RWPE1 (cell line): ENCODE measurements around the gene SLC2A4.

Experiments
- CTCF ChIA-PET: fragments of 350-600 bp; sonication (Branson Sonifier 250); formaldehyde crosslinking; extraction: SDS; loops from one replicate; lab custom pipeline; 2021; lab: Yijun Ruan, JAX
- POLR2A ChIA-PET: fragments of 400-600 bp; formaldehyde crosslinking; extraction: SDS; loops from one replicate; lab custom pipeline; 2020; ENCODE audit warnings: antibody characterized with exemption; ENCODE audit not compliant: low non-redundant PET; lab: Yijun Ruan, JAX
- DNase-seq: peaks from one replicate; pipeline ENCODE4 v3.0.0; 2012; ENCODE audit warnings: low spot score
- H3K27ac ChIP-seq: fragments of 450-650 bp; 2 replicates; pipeline ENCODE4 v1.5.1; 2017
- TF ChIP-seq, protein P1 (sequence below): fragments of 450-650 bp; conservative IDR thresholded peaks from 2 replicates; pipeline ENCODE4 v1.5.1; 2017; ENCODE audit warnings: low read depth, mild to moderate bottlenecking

Gene SLC2A4

DNA sequence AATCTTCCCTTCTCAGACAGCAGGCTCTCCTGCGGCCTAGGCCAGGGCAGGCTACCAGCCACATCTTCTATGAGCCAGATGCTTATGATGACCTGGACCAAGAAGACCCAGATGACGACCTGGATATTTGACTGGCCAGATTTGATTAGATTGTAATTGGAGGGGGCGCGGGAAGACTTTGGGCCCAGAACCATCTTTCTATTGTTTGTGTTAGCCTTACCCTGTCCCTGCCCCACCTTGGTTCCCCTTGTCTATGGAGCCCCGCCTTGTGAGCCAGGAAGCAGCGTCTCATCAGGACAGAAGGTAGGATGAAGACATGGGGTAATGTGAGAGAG is 22.0 kb upstream of the SLC2A4 start:
- peak overlapping the region; percentile 79 for H3K27ac ChIP-seq
- TF ChIP-seq, protein P1, sequence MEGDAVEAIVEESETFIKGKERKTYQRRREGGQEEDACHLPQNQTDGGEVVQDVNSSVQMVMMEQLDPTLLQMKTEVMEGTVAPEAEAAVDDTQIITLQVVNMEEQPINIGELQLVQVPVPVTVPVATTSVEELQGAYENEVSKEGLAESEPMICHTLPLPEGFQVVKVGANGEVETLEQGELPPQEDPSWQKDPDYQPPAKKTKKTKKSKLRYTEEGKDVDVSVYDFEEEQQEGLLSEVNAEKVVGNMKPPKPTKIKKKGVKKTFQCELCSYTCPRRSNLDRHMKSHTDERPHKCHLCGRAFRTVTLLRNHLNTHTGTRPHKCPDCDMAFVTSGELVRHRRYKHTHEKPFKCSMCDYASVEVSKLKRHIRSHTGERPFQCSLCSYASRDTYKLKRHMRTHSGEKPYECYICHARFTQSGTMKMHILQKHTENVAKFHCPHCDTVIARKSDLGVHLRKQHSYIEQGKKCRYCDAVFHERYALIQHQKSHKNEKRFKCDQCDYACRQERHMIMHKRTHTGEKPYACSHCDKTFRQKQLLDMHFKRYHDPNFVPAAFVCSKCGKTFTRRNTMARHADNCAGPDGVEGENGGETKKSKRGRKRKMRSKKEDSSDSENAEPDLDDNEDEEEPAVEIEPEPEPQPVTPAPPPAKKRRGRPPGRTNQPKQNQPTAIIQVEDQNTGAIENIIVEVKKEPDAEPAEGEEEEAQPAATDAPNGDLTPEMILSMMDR: no peak
- DNase-seq: no peak
- ChIA-PET CTCF (interaction anchor here (0.6 to 1.0 kb wide), 3 partner anchors 25 to 356 kb away, joined by 3 to 7 read pairs (median 4); partner anchors contain the start of gene DVL2), POLR2A (no interaction called here)

DNA sequence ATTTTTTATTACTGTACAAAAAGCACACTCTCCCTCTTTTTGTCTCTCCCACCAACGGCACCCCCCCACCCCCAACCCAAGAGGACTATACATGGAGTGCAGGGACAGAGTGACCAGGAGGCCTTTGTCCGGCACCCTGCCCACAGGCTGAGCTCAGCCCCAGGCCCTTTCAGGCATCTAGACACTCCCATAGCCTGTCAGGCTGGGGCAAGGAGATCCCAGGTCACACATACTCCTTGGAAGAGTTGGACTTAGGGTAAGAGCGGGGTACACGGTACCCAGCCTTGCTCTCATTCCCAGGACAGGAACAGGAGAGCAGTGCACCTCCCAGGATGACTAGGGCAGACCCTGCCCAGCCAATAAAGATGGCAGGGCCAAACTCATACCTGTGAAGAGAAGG is 21.4 kb upstream of the SLC2A4 start:
- no peak for DNase-seq

DNA sequence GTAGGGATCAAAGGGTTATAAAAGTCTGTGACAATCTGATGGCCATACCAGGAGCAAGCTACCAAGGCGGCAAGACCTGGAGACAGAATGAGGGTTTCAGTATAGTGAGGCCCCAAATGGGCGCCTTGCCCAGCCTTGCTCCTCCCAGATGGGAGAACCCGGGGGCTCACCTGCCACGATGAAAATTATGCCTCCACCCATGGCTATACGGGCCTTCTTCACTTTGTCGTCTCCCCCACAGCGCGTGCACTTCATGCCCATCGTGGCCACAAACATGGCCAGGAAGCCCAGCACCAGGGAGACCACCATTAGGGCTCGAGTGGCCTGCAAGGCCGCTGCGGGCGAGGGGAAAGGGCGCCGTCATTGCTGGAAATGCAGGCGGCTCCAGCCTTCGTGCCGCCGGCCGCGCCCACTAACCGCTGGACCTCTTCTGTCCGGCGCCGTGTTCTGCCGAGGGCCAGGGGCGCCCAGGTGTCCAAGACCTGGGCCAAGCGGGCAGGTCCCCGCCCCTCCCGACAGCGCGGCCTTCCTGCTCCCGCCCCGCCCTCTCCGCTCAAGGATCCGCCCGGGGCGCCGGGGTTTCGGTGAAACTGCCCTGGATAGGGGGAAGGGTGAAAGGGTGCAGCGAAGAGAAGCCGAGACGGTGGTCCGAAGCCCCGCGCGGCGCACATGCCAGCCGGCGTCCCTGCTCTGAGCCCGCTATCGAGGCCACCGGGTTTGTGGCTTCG is 20.7 kb upstream of the SLC2A4 start:
- TF ChIP-seq, protein P1: no peak
- peak overlapping the region; percentile 79 for H3K27ac ChIP-seq
- ChIA-PET POLR2A (no interaction called here), CTCF (interaction anchor here (0.7 kb wide), 1 partner anchor 176 kb away, joined by 3 read pairs; no protein-coding TSS in a partner anchor)
- DNase-seq: peak; percentile 62

More for the DNA sequence above, 21.4 kb upstream of the SLC2A4 start:
- H3K27ac ChIP-seq: peak overlapping the region; percentile 79
- CTCF ChIA-PET: interaction anchor here (0.6 to 1.0 kb wide), 2 partner anchors 36 to 355 kb away, joined by 4 to 7 read pairs; no protein-coding TSS in a partner anchor
- TF ChIP-seq, protein P1: no peak
- POLR2A ChIA-PET: no interaction called here

DNA sequence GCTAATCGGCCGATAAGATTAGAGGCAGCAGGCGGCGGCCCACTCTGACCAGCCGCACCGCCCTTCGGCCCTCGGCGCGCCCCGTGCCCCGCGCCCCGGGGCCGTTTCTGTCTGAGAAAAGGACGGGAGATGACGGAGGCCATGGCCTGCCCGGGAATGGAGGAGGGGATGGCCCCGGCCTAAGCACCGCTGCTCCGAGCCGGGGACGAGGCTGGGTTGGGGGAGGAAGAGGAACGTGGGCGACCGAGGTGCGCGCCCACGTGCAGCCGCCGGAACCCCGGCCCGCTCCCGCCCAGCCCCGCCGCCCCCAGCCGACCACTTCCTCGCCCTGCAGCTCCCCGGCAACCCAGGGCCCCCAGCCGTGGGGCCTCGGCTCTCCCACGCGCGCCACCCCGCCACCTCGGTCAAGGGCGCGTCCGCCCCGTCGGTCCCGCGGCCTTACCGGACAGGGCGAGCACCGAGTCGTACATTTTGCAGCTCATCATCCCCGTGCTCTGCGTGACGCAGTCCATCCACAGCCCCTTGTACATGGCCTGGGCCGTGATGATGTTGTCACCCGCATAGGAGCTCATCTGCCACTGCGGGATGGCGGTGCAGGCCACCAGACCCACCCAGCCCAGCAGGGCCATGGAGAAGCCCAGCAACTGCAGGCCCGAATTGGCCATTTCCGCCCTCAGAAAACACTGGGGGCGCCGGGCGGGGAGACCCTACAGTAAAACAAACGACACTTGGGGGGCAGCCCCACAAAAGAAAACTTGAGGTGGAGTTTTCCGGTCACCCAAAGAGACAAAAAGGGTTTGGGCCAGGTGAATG is 19.9 kb upstream of the SLC2A4 start:
- TF ChIP-seq, protein P1: no peak
- POLR2A ChIA-PET: no interaction called here
- CTCF ChIA-PET: interaction anchor here (0.7 to 1.8 kb wide), 2 partner anchors 35 to 175 kb away, joined by 3 to 4 read pairs; no protein-coding TSS in a partner anchor
- no peak for DNase-seq
- H3K27ac ChIP-seq: peak overlapping the region; percentile 79

DNA sequence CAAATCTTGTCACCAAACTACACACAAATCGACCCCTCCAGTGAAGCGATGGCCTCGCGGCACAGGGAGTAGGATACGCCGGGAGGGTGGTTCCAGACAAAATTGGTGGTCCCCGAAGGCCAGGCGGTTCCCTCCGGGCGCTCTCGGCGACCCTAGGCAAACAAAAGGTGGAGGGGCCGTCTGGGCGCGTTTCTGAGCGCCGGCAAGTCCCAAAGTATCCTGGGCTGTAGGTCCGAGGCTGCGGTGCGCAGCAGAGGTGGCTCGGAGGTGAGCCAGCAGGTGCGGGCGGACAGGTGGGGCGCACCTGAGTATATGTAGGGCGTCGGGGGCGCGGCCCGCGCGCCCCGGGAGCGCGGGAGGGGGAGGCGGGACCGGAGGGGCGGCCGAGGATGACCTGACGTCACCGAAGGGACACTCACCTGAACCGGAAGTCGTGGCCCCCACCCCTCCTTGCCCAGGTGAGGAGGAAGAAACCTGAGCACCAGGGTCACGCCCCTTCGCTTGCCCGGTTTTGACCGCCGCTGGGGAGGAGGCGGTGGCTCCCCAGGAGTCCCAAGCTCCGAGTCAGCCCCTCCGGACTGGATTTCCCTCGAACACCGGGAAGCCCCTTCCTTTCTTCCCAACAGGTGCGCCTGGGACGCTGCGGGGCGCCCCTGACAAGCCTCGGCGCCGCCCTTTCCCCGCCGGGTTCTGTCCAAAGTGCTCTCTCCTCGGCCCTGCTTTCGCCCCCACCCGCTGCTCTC is 19.2 kb upstream of the SLC2A4 start, which contains the start of gene CLDN7:
Gene CLDN7 (minus strand): TSS at position 287 of the 743 bp plus-strand sequence. CDS start 435 bp downstream, outside the sequence.
- H3K27ac ChIP-seq: peak within 1 kb of the TSS; percentile 79
- peak; percentile 95 for DNase-seq
- TF ChIP-seq, protein P1: no peak
- CTCF ChIA-PET: interaction anchor here (1.8 kb wide), 1 partner anchor 34 kb away, joined by 4 read pairs; no protein-coding TSS in a partner anchor
- POLR2A ChIA-PET: interaction anchor here (0.6 kb wide), 1 partner anchor 1768 kb away, joined by 3 read pairs; no protein-coding TSS in a partner anchor
